HFFc6 (cell line): ENCODE measurements around the gene LBX2. TPM values are rescaled to one million over a fixed set of nuclear protein-coding genes. Genes with fewer than 3 reads are reported as not detected.

Experiments used
- DNase-seq: peaks from one replicate; pipeline ENCODE4 v3.0.0-alpha.2; 2018
- H3K27ac Mint-ChIP-seq: 2 replicates; pipeline ENCODE4 v1.8.0; 2020; ENCODE audit warnings: mild to moderate bottlenecking, mixed read lengths
- H3K27me3 Mint-ChIP-seq: 2 replicates; pipeline ENCODE4 v1.8.0; 2021; ENCODE audit warnings: mild to moderate bottlenecking, moderate library complexity, mixed read lengths; ENCODE audit not compliant: insufficient read depth
- H3K36me3 Mint-ChIP-seq: 2 replicates; pipeline ENCODE4 v1.8.0; 2021; ENCODE audit warnings: low read depth, mixed read lengths
- H3K4me1 Mint-ChIP-seq: 2 replicates; pipeline ENCODE4 v1.8.0; 2020; ENCODE audit warnings: low read depth, mixed read lengths
- H3K4me3 Mint-ChIP-seq: 2 replicates; pipeline ENCODE4 v1.8.0; 2020; ENCODE audit warnings: mild to moderate bottlenecking, moderate library complexity, mixed read lengths
- H3K9me3 Mint-ChIP-seq: 2 replicates; pipeline ENCODE4 v1.8.0; 2020; ENCODE audit warnings: mild to moderate bottlenecking, mixed read lengths
- total RNA-seq, 6 experiments: library from RNA; stranded (reverse); fragmentation: NEBNext Ultra II Directional; extraction: Animal tissue kit (Norgen Biotek cat#: 25700); gene quantifications; 2 replicates in 1 of 6; 3 replicates in 5 of 6; pipeline ENCODE4 v1.2.3, GENCODE V29; 2021
- TF ChIP-seq, protein P1 (sequence below): fragments of 200-600 bp; sonication (generic); IDR thresholded peaks from 2 replicates; pipeline ENCODE4 v1.5.0; 2021; ENCODE audit warnings: antibody characterized with exemption, mild to moderate bottlenecking

The LBX2 gene
- total RNA-seq, 6 experiments from 2014 or later = 0.21 to 1.8 (median 1.2) TPM

DNA sequence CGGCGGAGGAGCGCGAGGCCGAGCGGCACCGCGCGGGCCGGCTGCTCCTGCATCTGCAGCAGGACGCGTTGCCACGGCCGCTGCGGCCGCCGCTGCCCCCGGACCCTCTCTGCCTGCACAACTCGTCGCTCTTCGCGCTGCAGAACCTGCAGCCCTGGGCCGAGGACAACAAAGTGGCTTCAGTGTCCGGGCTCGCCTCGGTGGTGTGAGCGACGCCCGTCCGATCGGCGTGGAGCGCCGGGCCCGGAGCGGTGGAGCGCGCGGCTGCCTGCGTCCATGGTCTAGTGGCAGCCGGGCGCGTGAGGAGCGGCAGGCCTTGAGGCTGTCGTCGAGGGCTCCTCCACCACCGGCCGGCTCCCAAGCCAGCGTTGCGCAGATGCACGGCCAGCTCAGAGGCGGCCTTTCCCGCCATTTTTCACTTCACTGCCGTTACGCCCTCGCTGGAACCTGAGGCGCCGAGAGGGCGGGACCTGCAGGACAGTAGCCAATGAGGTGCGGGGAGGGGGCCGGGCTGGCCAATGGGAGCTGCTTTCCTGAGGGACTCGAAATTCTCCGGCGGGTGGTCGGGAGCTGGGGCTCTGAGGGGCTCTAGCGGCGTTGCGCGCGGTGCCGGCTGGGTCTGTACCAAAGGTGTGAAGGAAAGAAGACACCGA is 16.7 kb upstream of the LBX2 start:
- DNase-seq = no peak
- H3K27ac Mint-ChIP-seq = no peak overlapping the region
- H3K4me1 Mint-ChIP-seq = peaks cover 7% of the 10 kb centered on the region
- H3K9me3 Mint-ChIP-seq = no peaks in the 10 kb centered on the region
- no peak overlapping the region for H3K4me3 Mint-ChIP-seq
- TF ChIP-seq, protein P1, sequence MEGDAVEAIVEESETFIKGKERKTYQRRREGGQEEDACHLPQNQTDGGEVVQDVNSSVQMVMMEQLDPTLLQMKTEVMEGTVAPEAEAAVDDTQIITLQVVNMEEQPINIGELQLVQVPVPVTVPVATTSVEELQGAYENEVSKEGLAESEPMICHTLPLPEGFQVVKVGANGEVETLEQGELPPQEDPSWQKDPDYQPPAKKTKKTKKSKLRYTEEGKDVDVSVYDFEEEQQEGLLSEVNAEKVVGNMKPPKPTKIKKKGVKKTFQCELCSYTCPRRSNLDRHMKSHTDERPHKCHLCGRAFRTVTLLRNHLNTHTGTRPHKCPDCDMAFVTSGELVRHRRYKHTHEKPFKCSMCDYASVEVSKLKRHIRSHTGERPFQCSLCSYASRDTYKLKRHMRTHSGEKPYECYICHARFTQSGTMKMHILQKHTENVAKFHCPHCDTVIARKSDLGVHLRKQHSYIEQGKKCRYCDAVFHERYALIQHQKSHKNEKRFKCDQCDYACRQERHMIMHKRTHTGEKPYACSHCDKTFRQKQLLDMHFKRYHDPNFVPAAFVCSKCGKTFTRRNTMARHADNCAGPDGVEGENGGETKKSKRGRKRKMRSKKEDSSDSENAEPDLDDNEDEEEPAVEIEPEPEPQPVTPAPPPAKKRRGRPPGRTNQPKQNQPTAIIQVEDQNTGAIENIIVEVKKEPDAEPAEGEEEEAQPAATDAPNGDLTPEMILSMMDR = no peak
- H3K27me3 Mint-ChIP-seq = peaks cover 55% of the 10 kb centered on the region
- H3K36me3 Mint-ChIP-seq = peaks cover 5% of the 10 kb centered on the region; the same call in 1 of the 2 replicates

DNA sequence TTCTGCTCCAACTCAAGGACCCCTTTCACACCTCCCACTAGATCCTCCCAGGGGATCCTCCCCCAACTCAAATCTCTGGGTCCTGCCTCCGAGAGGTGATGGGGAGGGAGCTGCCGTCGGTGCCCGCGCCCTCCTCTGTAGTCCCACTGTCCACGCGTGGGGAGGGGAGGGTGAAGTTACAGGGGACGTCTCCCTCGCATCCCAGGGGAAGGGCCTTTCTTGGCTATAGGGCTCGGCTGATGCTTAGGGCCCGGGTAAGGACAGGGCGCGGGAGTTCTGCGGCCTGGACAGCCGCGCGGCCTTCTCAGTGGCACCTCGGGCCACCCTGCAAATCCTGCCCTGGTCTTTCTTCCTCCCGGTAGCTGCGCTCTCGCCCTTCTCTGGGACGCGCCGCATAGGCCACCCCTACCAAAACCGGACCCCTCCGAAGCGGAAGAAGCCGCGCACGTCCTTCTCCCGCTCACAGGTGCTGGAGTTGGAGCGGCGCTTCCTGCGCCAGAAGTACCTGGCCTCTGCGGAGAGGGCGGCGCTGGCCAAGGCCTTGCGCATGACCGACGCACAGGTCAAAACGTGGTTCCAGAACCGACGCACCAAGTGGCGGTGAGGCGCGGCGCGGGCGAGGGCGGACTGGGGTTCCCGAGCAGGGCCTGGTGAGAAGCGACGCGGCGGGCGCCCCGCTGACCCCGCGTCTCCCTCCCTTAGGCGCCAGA is 16.0 kb upstream of the LBX2 start:
- TF ChIP-seq, protein P1 = no peak
- Mint-ChIP-seq H3K27ac (no peak overlapping the region), H3K36me3 (peaks cover 5% of the 10 kb centered on the region; the same call in 1 of the 2 replicates), H3K4me1 (peaks cover 12% of the 10 kb centered on the region), H3K4me3 (no peak overlapping the region), H3K27me3 (peaks cover 52% of the 10 kb centered on the region), H3K9me3 (no peaks in the 10 kb centered on the region)
- DNase-seq = no peak

DNA sequence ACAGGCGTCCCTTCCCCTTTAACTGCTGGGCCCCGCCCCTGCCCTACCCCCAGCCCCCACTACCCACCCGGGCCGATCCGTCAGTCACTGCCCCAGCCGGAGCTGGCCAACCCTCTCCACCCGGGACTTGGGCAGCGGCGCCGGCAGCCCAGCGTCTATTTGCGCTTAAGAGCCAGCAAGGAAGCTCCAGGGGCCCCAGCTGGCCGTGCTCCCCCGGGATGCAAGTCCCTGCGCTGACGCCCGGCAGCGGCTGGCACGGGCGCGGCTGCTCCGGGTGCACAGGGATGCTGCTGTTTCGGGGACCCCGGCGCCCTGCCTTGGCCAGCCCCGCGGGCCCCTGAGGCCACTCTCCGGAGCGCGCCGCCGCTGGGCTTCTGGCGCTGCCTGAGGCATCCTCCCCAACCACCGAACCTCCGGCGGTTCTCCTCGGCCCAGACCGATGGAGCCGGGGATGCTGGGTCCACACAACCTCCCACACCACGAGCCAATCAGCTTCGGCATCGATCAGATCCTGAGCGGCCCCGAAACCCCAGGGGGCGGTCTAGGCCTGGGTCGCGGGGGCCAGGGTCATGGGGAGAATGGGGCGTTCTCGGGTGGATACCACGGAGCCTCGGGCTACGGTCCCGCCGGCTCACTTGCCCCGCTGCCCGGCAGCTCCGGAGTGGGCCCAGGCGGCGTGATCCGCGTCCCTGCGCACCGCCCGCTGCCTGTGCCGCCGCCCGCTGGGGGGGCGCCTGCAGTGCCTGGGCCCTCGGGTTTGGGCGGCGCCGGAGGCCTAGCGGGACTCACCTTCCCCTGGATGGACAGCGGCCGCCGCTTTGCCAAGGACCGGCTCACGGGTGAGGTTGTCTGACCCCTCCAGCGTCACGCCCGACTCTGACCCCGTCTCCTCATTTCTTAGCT is 15.2 kb upstream of the LBX2 start, which contains the start of gene TLX2:
Gene TLX2 (plus strand): TSS at position 83 of the 903 bp plus-strand sequence. CDS start 357 bp downstream, at position 440.
- peak within 1 kb of the TSS; percentile 38; the same call in 1 of the 2 replicates for H3K4me3 Mint-ChIP-seq
- DNase-seq = no peak
- H3K36me3 Mint-ChIP-seq = peaks cover 5% of the 10 kb centered on the region; the same call in 1 of the 2 replicates
- H3K27me3 Mint-ChIP-seq = peaks cover 46% of the 10 kb centered on the region
- H3K4me1 Mint-ChIP-seq = peaks cover 15% of the 10 kb centered on the region
- no peaks in the 10 kb centered on the region for H3K9me3 Mint-ChIP-seq
- no peak within 1 kb of the TSS for H3K27ac Mint-ChIP-seq
- TF ChIP-seq, protein P1 = no peak

DNA sequence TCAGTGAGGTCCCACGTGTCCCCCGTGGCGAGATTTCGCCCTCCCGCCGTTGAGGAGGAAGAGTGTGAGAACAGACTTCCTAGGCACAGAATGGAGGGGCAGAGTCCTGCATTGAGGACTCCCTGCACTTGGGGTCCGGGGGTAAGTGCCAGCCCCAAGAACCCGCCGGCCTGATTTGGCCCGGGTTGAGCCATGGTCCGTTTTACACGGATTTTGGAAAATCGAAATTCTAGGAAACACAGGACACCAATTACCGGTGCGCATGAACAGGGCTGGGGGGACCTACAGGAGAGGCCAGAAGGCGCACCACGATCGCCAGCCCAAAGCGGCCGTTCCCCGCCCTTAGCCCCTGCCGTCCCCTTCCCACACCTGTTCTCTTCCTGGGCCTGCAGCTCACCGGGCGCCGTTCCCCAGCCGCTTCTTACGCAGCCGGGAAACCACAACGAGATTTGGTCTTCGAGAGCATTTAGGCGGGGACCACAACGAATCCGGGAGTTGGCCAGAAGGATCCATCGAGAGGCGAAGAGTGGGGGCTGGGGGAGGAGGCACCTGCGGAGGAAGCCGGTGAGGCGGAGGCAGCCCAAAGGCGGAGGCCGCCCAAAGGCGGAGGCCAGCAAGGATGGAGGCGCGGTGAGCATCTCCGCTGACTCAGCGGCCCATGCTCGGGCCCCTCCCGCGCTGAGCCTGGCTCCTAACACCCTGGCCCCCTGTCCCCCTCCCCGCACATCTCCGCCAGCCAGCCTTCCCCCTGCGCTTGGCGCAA is 14.4 kb upstream of the LBX2 start:
- TF ChIP-seq, protein P1 = no peak
- Mint-ChIP-seq H3K27ac (no peak overlapping the region), H3K4me3 (peak overlapping the region; percentile 38; the same call in 1 of the 2 replicates), H3K36me3 (peaks cover 5% of the 10 kb centered on the region; the same call in 1 of the 2 replicates), H3K9me3 (no peaks in the 10 kb centered on the region), H3K27me3 (peaks cover 42% of the 10 kb centered on the region), H3K4me1 (peaks cover 17% of the 10 kb centered on the region)
- DNase-seq = no peak
